MM.1S (cell line): ENCODE measurements around the gene NUBP2.

Experiments used
- DNase-seq: peaks from one replicate; pipeline ENCODE4 v3.0.0-alpha.2; 2015
- H2AFZ ChIP-seq: fragments of 300-600 bp; sonication (generic); 2 replicates; pipeline ENCODE4 v1.6.0; 2016; ENCODE audit warnings: antibody characterized with exemption, low read length
- H3F3A ChIP-seq: fragments of 300-600 bp; sonication (generic); 2 replicates; pipeline ENCODE4 v1.6.1; 2016; ENCODE audit warnings: mild to moderate bottlenecking, antibody characterized with exemption, low read length, moderate library complexity, mixed read lengths; ENCODE audit not compliant: insufficient read depth
- H3K27ac ChIP-seq: fragments of 300-600 bp; sonication (generic); 2 replicates; pipeline ENCODE4 v1.5.1; 2016; ENCODE audit warnings: mild to moderate bottlenecking, low read length
- H3K27me3 ChIP-seq: fragments of 300-600 bp; sonication (generic); replicated peaks from 2 replicates; pipeline ENCODE4 v1.6.0; 2016; ENCODE audit warnings: low read length; ENCODE audit not compliant: insufficient read depth
- H3K36me3 ChIP-seq: fragments of 300-600 bp; sonication (generic); replicated peaks from 2 replicates; pipeline ENCODE4 v1.6.1; 2016; ENCODE audit warnings: mild to moderate bottlenecking, low read length, mixed read lengths; ENCODE audit not compliant: insufficient read depth
- H3K4me1 ChIP-seq: fragments of 300-600 bp; sonication (generic); 2 replicates; pipeline ENCODE4 v1.6.1; 2016; ENCODE audit warnings: low read length, mixed read lengths
- H3K4me2 ChIP-seq: fragments of 300-600 bp; sonication (generic); 2 replicates; pipeline ENCODE4 v1.6.0; 2016; ENCODE audit warnings: low read depth, low read length
- H3K4me3 ChIP-seq: fragments of 300-600 bp; sonication (generic); 2 replicates; pipeline ENCODE4 v1.5.1; 2016; ENCODE audit warnings: low read length, mixed read lengths
- H3K79me2 ChIP-seq: fragments of 300-600 bp; sonication (generic); 2 replicates; pipeline ENCODE4 v1.6.1; 2016; ENCODE audit warnings: mixed run types, low read length, mixed read lengths
- H3K9ac ChIP-seq: fragments of 300-600 bp; sonication (generic); 2 replicates; pipeline ENCODE4 v1.6.1; 2016; ENCODE audit warnings: low read length, mixed read lengths
- H3K9me2 ChIP-seq: fragments of 300-600 bp; sonication (generic); replicated peaks from 2 replicates; pipeline ENCODE4 v1.6.1; 2016; ENCODE audit warnings: mild to moderate bottlenecking, low read length, mixed read lengths; ENCODE audit not compliant: insufficient read depth
- H3K9me3 ChIP-seq: fragments of 300-600 bp; sonication (generic); replicated peaks from 2 replicates; pipeline ENCODE4 v1.6.1; 2016; ENCODE audit warnings: mild to moderate bottlenecking, low read length, mixed read lengths; ENCODE audit not compliant: insufficient read depth
- H4K20me1 ChIP-seq: fragments of 300-600 bp; sonication (generic); 2 replicates; pipeline ENCODE4 v1.6.1; 2016; ENCODE audit warnings: mild to moderate bottlenecking, low read length, moderate library complexity, mixed read lengths; ENCODE audit not compliant: insufficient read depth
- CTCF ChIP-seq: fragments of 300-600 bp; sonication (generic); IDR thresholded peaks from 2 replicates; pipeline ENCODE4 v1.5.1; 2016; ENCODE audit warnings: antibody characterized with exemption, low read length, mixed read lengths
- EZH2 ChIP-seq: fragments of 300-600 bp; sonication (generic); optimal IDR thresholded peaks from 2 replicates; pipeline ENCODE3; 2017; ENCODE audit warnings: low read depth, mild to moderate bottlenecking, antibody characterized with exemption, low read length, mixed read lengths
- EZH2phosphoT487 ChIP-seq: fragments of 300-600 bp; sonication (generic); IDR thresholded peaks from 2 replicates; pipeline ENCODE4 v1.6.1; 2018; ENCODE audit warnings: antibody characterized with exemption, low read length

The NUBP2 gene

GRCh38 chr16:1781758-1782407 is 877 bp upstream of the NUBP2 start:
- peaks cover 68% of the 10 kb centered on the region for H3K79me2 ChIP-seq
- peak overlapping the region; percentile 82 for H3K9ac ChIP-seq
- H3F3A ChIP-seq = peaks cover 17% of the 10 kb centered on the region; the same call in 1 of the 2 replicates
- no peaks in the 10 kb centered on the region for H3K27me3 ChIP-seq
- H3K4me2 ChIP-seq = peak overlapping the region; percentile 91
- H2AFZ ChIP-seq = 0 out of 2 replicates have a peak overlapping the region, but pooled peaks have one; percentile 27
- H3K4me3 ChIP-seq = peak overlapping the region; percentile 77
- no peaks in the 10 kb centered on the region for H4K20me1 ChIP-seq
- no peaks in the 10 kb centered on the region for H3K9me3 ChIP-seq
- H3K4me1 ChIP-seq = peaks cover 4% of the 10 kb centered on the region; the same call in 1 of the 2 replicates
- no peaks in the 10 kb centered on the region for H3K9me2 ChIP-seq
- no peaks in the 10 kb centered on the region for H3K36me3 ChIP-seq
- 0 out of 2 replicates have a peak, but pooled peaks have one; percentile 10 for TF ChIP-seq CTCF
- TF ChIP-seq EZH2phosphoT487 = no peak
- no peak for TF ChIP-seq EZH2
- H3K27ac ChIP-seq = peak overlapping the region; percentile 43; the same call in 1 of the 2 replicates
- DNase-seq = peak; percentile 25

- peaks cover 4% of the 10 kb centered on the region; the same call in 1 of the 2 replicates for H3K4me1 ChIP-seq
- H2AFZ ChIP-seq = no peak overlapping the region
- H3K36me3 ChIP-seq = no peaks in the 10 kb centered on the region
- peaks cover 65% of the 10 kb centered on the region for H3K79me2 ChIP-seq
- no peak overlapping the region for H3K4me3 ChIP-seq
- H4K20me1 ChIP-seq = no peaks in the 10 kb centered on the region
- peaks cover 17% of the 10 kb centered on the region; the same call in 1 of the 2 replicates for H3F3A ChIP-seq
- no peak overlapping the region for H3K27ac ChIP-seq
- H3K9ac ChIP-seq = no peak overlapping the region
- no peak for DNase-seq
- H3K27me3 ChIP-seq = no peaks in the 10 kb centered on the region
- no peaks in the 10 kb centered on the region for H3K9me2 ChIP-seq
- TF ChIP-seq EZH2phosphoT487 (no peak), EZH2 (no peak), CTCF (no peak)
- no peak overlapping the region for H3K4me2 ChIP-seq
- no peaks in the 10 kb centered on the region for H3K9me3 ChIP-seq
Measured at GRCh38 chr16:1784977-1785845, 2.5 kb downstream of the NUBP2 start.

GRCh38 chr16:1785846-1786170 is 3.0 kb downstream of the NUBP2 start:
- H3K4me3 ChIP-seq = no peak overlapping the region
- no peak overlapping the region for H3K27ac ChIP-seq
- H3K9me2 ChIP-seq = no peaks in the 10 kb centered on the region
- no peak overlapping the region for H3K4me2 ChIP-seq
- no peak overlapping the region for H2AFZ ChIP-seq
- peaks cover 4% of the 10 kb centered on the region; the same call in 1 of the 2 replicates for H3K4me1 ChIP-seq
- H3K9me3 ChIP-seq = no peaks in the 10 kb centered on the region
- H3K9ac ChIP-seq = no peak overlapping the region
- no peaks in the 10 kb centered on the region for H3K36me3 ChIP-seq
- peaks cover 59% of the 10 kb centered on the region for H3K79me2 ChIP-seq
- TF ChIP-seq EZH2phosphoT487 = no peak
- no peak for TF ChIP-seq EZH2
- TF ChIP-seq CTCF = no peak
- no peaks in the 10 kb centered on the region for H4K20me1 ChIP-seq
- H3F3A ChIP-seq = peaks cover 11% of the 10 kb centered on the region; the same call in 1 of the 2 replicates
- no peaks in the 10 kb centered on the region for H3K27me3 ChIP-seq
- no peak for DNase-seq
